DOHH2 (cell line): Measurements from ENCODE around the gene ITPKB.

Source experiments
- H3F3A ChIP-seq: fragments of 200-600 bp; sonication (generic), shearing (Covaris generic); 2 replicates; pipeline ENCODE4 v1.6.0; 2016; ENCODE audit warnings: antibody characterized with exemption, mild to moderate bottlenecking; ENCODE audit not compliant: control insufficient read depth, insufficient read depth
- H3K27ac ChIP-seq: fragments of 200-600 bp; sonication (generic); 2 replicates; pipeline ENCODE4 v1.5.1; 2014; ENCODE audit warnings: low read depth, mild to moderate bottlenecking, low read length, moderate library complexity
- H3K27me3 ChIP-seq: fragments of 200-600 bp; sonication (generic); 2 replicates; pipeline ENCODE4 v1.6.1; 2014; ENCODE audit warnings: mild to moderate bottlenecking, low read length, mixed read lengths; ENCODE audit not compliant: control insufficient read depth
- H3K36me3 ChIP-seq: fragments of 200-600 bp; sonication (generic); 2 replicates; pipeline ENCODE4 v1.6.1; 2014; ENCODE audit warnings: mild to moderate bottlenecking, low read length, moderate library complexity, mixed read lengths; ENCODE audit not compliant: control insufficient read depth
- H3K4me1 ChIP-seq: fragments of 200-600 bp; sonication (generic); 2 replicates; pipeline ENCODE4 v1.6.1; 2014; ENCODE audit warnings: mild to moderate bottlenecking, low read length, mixed read lengths; ENCODE audit not compliant: control insufficient read depth
- H3K4me2 ChIP-seq: fragments of 200-600 bp; sonication (generic); 2 replicates; pipeline ENCODE4 v1.6.0; 2014; ENCODE audit warnings: mild to moderate bottlenecking, low read length, moderate library complexity
- H3K4me3 ChIP-seq: fragments of 200-600 bp; sonication (generic); 2 replicates; pipeline ENCODE4 v1.5.1; 2014; ENCODE audit warnings: mild to moderate bottlenecking, low read length, mixed read lengths
- H3K79me2 ChIP-seq: fragments of 200-600 bp; sonication (generic); 2 replicates; pipeline ENCODE4 v1.6.1; 2014; ENCODE audit warnings: mild to moderate bottlenecking, low read length, mixed read lengths; ENCODE audit not compliant: control insufficient read depth
- H3K9me2 ChIP-seq: fragments of 200-600 bp; sonication (generic); replicated peaks from 2 replicates; pipeline ENCODE4 v1.6.1; 2014; ENCODE audit warnings: mild to moderate bottlenecking, low read length, mixed read lengths; ENCODE audit not compliant: control insufficient read depth
- H3K9me3 ChIP-seq: fragments of 200-600 bp; sonication (generic); 2 replicates; pipeline ENCODE4 v1.6.1; 2014; ENCODE audit warnings: antibody characterized with exemption, low read length, mixed read lengths; ENCODE audit not compliant: control insufficient read depth, insufficient read depth
- H4K20me1 ChIP-seq: fragments of 200-600 bp; sonication (generic); 2 replicates; pipeline ENCODE4 v1.6.0; 2014; ENCODE audit warnings: low read depth, mild to moderate bottlenecking, antibody characterized with exemption, low read length, moderate library complexity; ENCODE audit not compliant: control insufficient read depth, insufficient read depth
- CTCF ChIP-seq: fragments of 200-600 bp; sonication (generic); IDR thresholded peaks from one replicate; pipeline ENCODE4 v1.5.1; 2014; ENCODE audit warnings: antibody characterized with exemption, mild to moderate bottlenecking, low read depth, low read length; ENCODE audit not compliant: poor library complexity, severe bottlenecking
- EZH2phosphoT487 ChIP-seq: fragments of 200-600 bp; sonication (generic); IDR thresholded peaks from 2 replicates; pipeline ENCODE4 v1.6.1; 2017; ENCODE audit warnings: borderline replicate concordance, mild to moderate bottlenecking, antibody characterized with exemption, low read length, moderate library complexity, mixed read lengths

The ITPKB gene

DNA sequence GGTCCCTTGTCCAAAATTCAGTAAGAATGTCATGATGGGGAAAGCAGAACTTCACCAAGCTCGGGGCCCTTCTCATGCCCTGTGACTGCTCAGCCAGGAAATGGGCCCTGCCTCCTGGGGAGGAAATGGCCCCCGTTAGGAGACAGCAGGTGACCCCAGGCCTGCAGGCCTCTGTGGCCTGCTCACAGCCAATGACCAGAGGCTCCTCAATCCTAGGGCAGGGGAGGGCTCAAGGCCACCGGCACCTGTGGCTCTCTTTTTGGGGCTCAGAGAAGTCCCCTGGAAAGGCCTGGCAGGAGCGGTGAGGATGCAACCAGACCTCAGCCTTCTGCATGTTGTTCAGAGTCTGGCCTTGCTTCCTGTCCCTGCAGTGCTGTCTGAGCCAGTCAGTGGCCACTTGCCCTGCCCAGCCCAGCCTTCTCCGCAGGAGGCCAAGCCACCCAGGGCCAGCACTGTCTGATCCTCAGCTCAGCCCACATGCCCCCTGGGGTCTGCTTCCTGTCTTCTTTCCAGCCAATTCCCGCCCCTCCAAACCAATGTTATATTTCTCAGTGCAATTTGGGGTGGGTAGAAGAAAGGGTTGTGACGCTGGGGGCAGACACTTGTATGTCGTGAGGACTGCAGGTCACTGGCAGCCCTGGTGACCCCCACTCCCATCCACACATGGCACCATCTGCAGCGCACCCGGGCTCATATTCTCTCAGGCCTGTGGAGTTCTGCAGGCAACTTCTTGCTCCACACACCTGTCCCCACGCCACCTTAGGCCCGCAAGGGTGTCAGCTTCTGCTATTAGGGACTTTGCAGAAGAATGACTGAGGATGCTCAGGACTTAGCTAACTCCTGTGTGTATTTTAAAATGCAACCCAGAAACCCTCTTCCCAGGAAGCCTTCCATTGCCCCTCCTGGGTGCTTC is 83.6 kb downstream of the ITPKB start:
- H3K9me3 ChIP-seq = no peaks in the 10 kb centered on the region
- no peak overlapping the region for H3K27ac ChIP-seq
- no peak overlapping the region for H3K4me2 ChIP-seq
- TF ChIP-seq EZH2phosphoT487 (no peak), CTCF (no peak)
- H4K20me1 ChIP-seq = no peaks in the 10 kb centered on the region
- H3K36me3 ChIP-seq = peaks cover 53% of the 10 kb centered on the region
- no peaks in the 10 kb centered on the region for H3K27me3 ChIP-seq
- H3F3A ChIP-seq = peaks cover 45% of the 10 kb centered on the region
- no peaks in the 10 kb centered on the region for H3K4me1 ChIP-seq
- no peaks in the 10 kb centered on the region for H3K9me2 ChIP-seq
- H3K4me3 ChIP-seq = peak overlapping the region; percentile 76
- peaks cover 67% of the 10 kb centered on the region for H3K79me2 ChIP-seq

- Histone ChIP-seq H3K36me3 (peaks cover 46% of the 10 kb centered on the region), H3K27ac (no peak overlapping the region), H3K4me3 (peak overlapping the region; percentile 76), H3K27me3 (no peaks in the 10 kb centered on the region), H3K4me2 (no peak overlapping the region), H3K4me1 (no peaks in the 10 kb centered on the region), H3K79me2 (peaks cover 58% of the 10 kb centered on the region), H3F3A (peaks cover 45% of the 10 kb centered on the region), H3K9me2 (no peaks in the 10 kb centered on the region), H4K20me1 (no peaks in the 10 kb centered on the region), H3K9me3 (no peaks in the 10 kb centered on the region)
- TF ChIP-seq CTCF (no peak), EZH2phosphoT487 (no peak)
Observed at GRCh38 chr1:226654668-226655055, 84.4 kb downstream of the ITPKB start.

DNA sequence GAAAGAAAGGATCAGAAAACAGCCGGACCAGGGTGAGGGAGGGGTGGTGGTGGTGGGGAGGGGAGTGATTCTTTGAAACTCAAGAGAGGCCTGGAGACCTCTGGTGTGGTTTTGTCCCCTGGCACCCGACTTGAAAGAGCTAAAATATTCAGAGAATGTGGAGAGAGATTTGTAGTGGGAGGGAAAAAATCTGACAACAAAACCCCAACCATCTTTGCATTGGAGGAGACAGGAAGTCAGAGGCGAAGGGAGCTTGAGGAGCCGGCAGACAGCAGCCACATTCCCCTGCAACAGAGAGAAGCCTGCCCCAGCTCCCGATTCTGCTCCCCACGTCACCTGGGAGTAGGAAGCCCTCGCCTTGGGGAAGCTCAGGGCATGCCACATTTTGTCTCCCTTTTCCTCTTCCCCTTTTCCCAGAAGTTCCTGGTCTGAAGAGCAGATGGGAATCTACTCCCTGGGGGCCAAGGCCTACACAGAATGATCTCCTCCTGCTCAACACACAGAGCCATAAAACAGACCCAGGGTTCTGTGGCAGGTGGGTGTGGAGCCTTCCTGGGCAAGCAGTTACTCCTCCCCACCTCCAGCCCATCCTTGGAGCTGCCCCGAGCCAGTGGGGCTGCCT is 84.9 kb downstream of the ITPKB start:
- Histone ChIP-seq H3K79me2 (peaks cover 57% of the 10 kb centered on the region), H3K4me1 (no peaks in the 10 kb centered on the region; the same call in 1 of the 2 replicates), H3K4me3 (peak overlapping the region; percentile 76), H3K27ac (no peak overlapping the region), H3K27me3 (no peaks in the 10 kb centered on the region), H3K36me3 (peaks cover 46% of the 10 kb centered on the region), H4K20me1 (no peaks in the 10 kb centered on the region), H3K9me3 (no peaks in the 10 kb centered on the region), H3F3A (peaks cover 45% of the 10 kb centered on the region), H3K4me2 (no peak overlapping the region), H3K9me2 (no peaks in the 10 kb centered on the region)
- no peak for TF ChIP-seq CTCF
- TF ChIP-seq EZH2phosphoT487 = no peak
